HepG2 (cell line): ENCODE data around the gene LYST. TPM values are rescaled to one million over a fixed set of nuclear protein-coding genes. Genes with fewer than 3 reads are reported as not detected.

ENCODE experiments used
- ATAC-seq: fragments of 200-7000 bp; cut with Tn5 transposase; 3 replicates; pipeline ENCODE4 v1.9.1; 2020; ENCODE audit warnings: mild to moderate bottlenecking, moderate library complexity
- BruUV-seq: library from RNA; stranded (reverse); fragments of 400-500 nt; replicated peaks from 2 replicates; lab custom pipeline; 2021; lab: Mats Ljungman, UMichigan
- CTCF ChIA-PET: fragments of 300-600 bp; formaldehyde crosslinking; extraction: SDS; loops from one replicate; lab custom pipeline; 2021; ENCODE audit warnings: low total read pairs, inconsistent platforms, low intra/inter-chr PET ratio; lab: Yijun Ruan, JAX
- POLR2A ChIA-PET: fragments of 350-600 bp; sonication (Branson Sonifier 250); formaldehyde crosslinking; loops from one replicate; lab custom pipeline; 2020; ENCODE audit warnings: antibody characterized with exemption, inconsistent platforms; lab: Yijun Ruan, JAX
- DNase-seq: peaks from one replicate; pipeline ENCODE4 v3.0.0-alpha.2; 2015; ENCODE audit warnings: low spot score
- FAIRE-seq: peaks from 3 replicates; lab custom pipeline; 2011; peaks lifted over from hg19 to GRCh38; lab: Jason Lieb, UNC
- H2AFZ ChIP-seq: one replicate; pipeline ENCODE4 v1.6.1; 2011; ENCODE audit warnings: low read length, inconsistent platforms
- H3K27ac ChIP-seq: fragments of 300-600 bp; 3 replicates; pipeline ENCODE4 v1.8.0; 2011; ENCODE audit warnings: mixed run types, mild to moderate bottlenecking, mixed read lengths, low read length, inconsistent platforms; ENCODE audit not compliant: insufficient read depth; ENCODE audit errors: extremely low read length
- H3K27me3 ChIP-seq, 2 experiments: fragments of 200-600 bp in 1 of 2; 2 replicates in 1 of 2; 3 replicates in 1 of 2; pipeline versions ENCODE4 v1.6.0 to v1.8.0; 2011; ENCODE audit warnings: low read length in 2 of 2, mild to moderate bottlenecking in 2 of 2, moderate library complexity in 2 of 2, inconsistent platforms in 1 of 2; ENCODE audit not compliant: insufficient read depth in 2 of 2, control insufficient read depth in 1 of 2
- H3K36me3 ChIP-seq, 2 experiments: fragments of 200-600 bp in 1 of 2; replicated peaks in 1 of 2; 2 replicates in 1 of 2; 3 replicates in 1 of 2; pipeline versions ENCODE4 v1.5.1 to v1.8.0; 2011; ENCODE audit warnings: low read length in 2 of 2, inconsistent platforms in 1 of 2; ENCODE audit not compliant: insufficient read depth in 2 of 2, control insufficient read depth in 1 of 2
- H3K4me1 ChIP-seq: 2 replicates; pipeline ENCODE4 v1.5.1; 2012; ENCODE audit warnings: low read length, inconsistent platforms; ENCODE audit not compliant: insufficient read depth
- H3K4me2 ChIP-seq: 2 replicates; pipeline ENCODE4 v1.6.0; 2011; ENCODE audit warnings: low read depth, low read length, inconsistent platforms
- H3K4me3 ChIP-seq, 3 experiments: fragments of 200-600 bp in 1 of 3; sonication (generic), shearing (Covaris generic) in 1 of 3; replicated peaks in 1 of 3; 2 replicates each; pipeline ENCODE4 v1.5.1; 2011 to 2016; ENCODE audit warnings: low read length in 3 of 3, inconsistent platforms in 2 of 3, low read depth in 2 of 3, mild to moderate bottlenecking in 2 of 3, control low read depth in 1 of 3, mixed read lengths in 1 of 3; ENCODE audit not compliant: insufficient read depth in 1 of 3
- H3K79me2 ChIP-seq: one replicate; pipeline ENCODE4 v1.6.1; 2011; ENCODE audit warnings: low read length, inconsistent platforms; ENCODE audit not compliant: insufficient read depth
- H3K9ac ChIP-seq: 2 replicates; pipeline ENCODE4 v1.6.0; 2011; ENCODE audit warnings: mild to moderate bottlenecking, low read depth, low read length, inconsistent platforms; ENCODE audit not compliant: insufficient read depth
- H3K9me3 ChIP-seq: 2 replicates; pipeline ENCODE4 v1.5.1; 2012; ENCODE audit warnings: mild to moderate bottlenecking, low read length
- H4K20me1 ChIP-seq: 2 replicates; pipeline ENCODE4 v1.6.0; 2011; ENCODE audit warnings: inconsistent platforms, mild to moderate bottlenecking, low read length, moderate library complexity; ENCODE audit not compliant: insufficient read depth
- ASH2L ChIP-seq: fragments of 300-600, 200-600 bp; sonication (generic); IDR thresholded peaks from 2 replicates; pipeline ENCODE4 v1.7.0; 2017; ENCODE audit warnings: low read depth, mild to moderate bottlenecking, moderate library complexity, mixed read lengths, low read length; ENCODE audit not compliant: insufficient read length
- DDIT3 ChIP-seq: sonication (generic); formaldehyde crosslinking; IDR thresholded peaks from 2 replicates; pipeline ENCODE4 v1.4.0; 2020; ENCODE audit warnings: mild to moderate bottlenecking, missing genetic modification reagents
- DNMT1 ChIP-seq: sonication (generic); formaldehyde crosslinking; IDR thresholded peaks from 2 replicates; pipeline ENCODE4 v1.5.1; 2020; ENCODE audit warnings: mild to moderate bottlenecking, missing genetic modification reagents
- ESRRA ChIP-seq: sonication (generic); formaldehyde crosslinking; IDR thresholded peaks from 2 replicates; pipeline ENCODE4 v1.5.1; 2020; ENCODE audit warnings: mild to moderate bottlenecking, low read depth, missing genetic modification reagents
- IRX3 ChIP-seq: sonication (generic); formaldehyde crosslinking; IDR thresholded peaks from 2 replicates; pipeline ENCODE4 v1.8.1; 2023; ENCODE audit warnings: mild to moderate bottlenecking, low read depth, missing genetic modification reagents, borderline replicate concordance
- KLF9 ChIP-seq: IDR thresholded peaks from 2 replicates; pipeline ENCODE4 v1.6.1; 2016; ENCODE audit warnings: low read depth
- MBD4 ChIP-seq: IDR thresholded peaks from 2 replicates; pipeline ENCODE4 v1.6.1; 2012; ENCODE audit warnings: low read length, inconsistent platforms, borderline replicate concordance
- MTF1 ChIP-seq: sonication (generic); formaldehyde crosslinking; IDR thresholded peaks from 2 replicates; pipeline ENCODE4 v1.5.0; 2020; ENCODE audit warnings: missing genetic modification reagents
- SRF ChIP-seq: IDR thresholded peaks from 2 replicates; pipeline ENCODE4 v1.6.1; 2011; ENCODE audit warnings: mild to moderate bottlenecking, low read depth, low read length, moderate library complexity
- ZNF205 ChIP-seq: IDR thresholded peaks from 2 replicates; pipeline ENCODE4 v1.6.1; 2018; ENCODE audit warnings: missing biosample characterization, missing genetic modification reagents
- ZNF318 ChIP-seq: sonication (generic); formaldehyde crosslinking; IDR thresholded peaks from 2 replicates; pipeline ENCODE4 v1.4.0; 2020; ENCODE audit warnings: mild to moderate bottlenecking, missing genetic modification reagents
- whole genome bisulfite sequencing: methylation state at CpG from one replicate; pipeline ENCODE4 v1.1.6; 2017; ENCODE audit warnings: low lambda C conversion rate; 5-methylcytosine and 5-hydroxymethylcytosine counted together
- in situ Hi-C: cut with HindIII; loops from 2 replicates; pipeline ENCODE4 v1.10.0; 2017; ENCODE audit warnings: low pct_unique_long_range_greater_than_20kb; ENCODE audit not compliant: extremely low pct_ligation_motif_present
- intact Hi-C: fragments of 100-400 bp; cut with micrococcal nuclease; formaldehyde crosslinking; loops from one replicate; pipeline ENCODE4 v1.10.0; 2022; ENCODE audit not compliant: unreplicated experiment
- polyA plus RNA-seq, 8 experiments: library from polyadenylated mRNA; depleted of rRNA in 3 of 8; stranded (reverse) in 7 of 8; unstranded in 1 of 8; fragments of >200 nt; fragmentation: Illumina TruSeq in 4 of 8; extraction: Trizol in 4 of 8; gene quantifications; 2 replicates each; pipeline versions ENCODE4 v1.2.1 to v1.2.3, GENCODE V29; 2011 to 2016; ENCODE audit warnings: low read depth in 4 of 8, missing spikeins in 1 of 8, mixed read lengths in 1 of 8; ENCODE audit not compliant: insufficient read depth in 1 of 8
- total RNA-seq, 5 experiments: library from RNA; depleted of rRNA; stranded (reverse); fragments of >200 nt; fragmentation: Illumina TruSeq; extraction: Trizol; gene quantifications; 2 replicates each; pipeline ENCODE4 v1.2.3, GENCODE V29; 2016; ENCODE audit warnings: low read depth in 1 of 5

Gene LYST
- total and polyA plus RNA-seq, 2 of the 13 experiments (the other 11 are each of a cell fraction or from before 2014, with no cell fraction given), result 0.91 to 2.5 TPM

GRCh38 chr1:235697508-235697907 lies 169.2 kb downstream of the LYST start:
- no peaks in the 10 kb centered on the region for H3K79me2 ChIP-seq
- no peaks in the 10 kb centered on the region for H4K20me1 ChIP-seq
- no peak overlapping the region for H2AFZ ChIP-seq
- WGBS, result 94% methylated on average over 2 of the region's 2 CpGs
- DNase-seq (no peak), FAIRE-seq (no peak), ATAC-seq (no peak)
- H3K4me2 ChIP-seq, result no peak overlapping the region
- POLR2A ChIA-PET, result no interaction called here
- in situ Hi-C loops (no loop called here), intact Hi-C loops (no loop called here)
- H3K4me3 ChIP-seq, result no peak overlapping the region
- TF ChIP-seq SRF (no peak), KLF9 (CRISPR knock-in tag) (no peak), DNMT1 (CRISPR knock-in tag) (no peak), ZNF318 (CRISPR knock-in tag) (no peak), ESRRA (CRISPR knock-in tag) (no peak), DDIT3 (no peak), IRX3 (CRISPR knock-in tag) (no peak), MTF1 (CRISPR knock-in tag) (no peak), ZNF205 (CRISPR knock-in tag) (no peak), MBD4 (no peak), ASH2L (no peak)
- no peaks in the 10 kb centered on the region for H3K27me3 ChIP-seq
- H3K36me3 ChIP-seq, result no peaks in the 10 kb centered on the region
- no TSS peak for BruUV-seq
- H3K9ac ChIP-seq, result no peak overlapping the region
- CTCF ChIA-PET, result no interaction called here
- no peaks in the 10 kb centered on the region for H3K4me1 ChIP-seq
- H3K9me3 ChIP-seq, result no peaks in the 10 kb centered on the region
- no peak overlapping the region for H3K27ac ChIP-seq
